Measurements from ENCODE around the gene HPS1. TPM values are rescaled to one million over a fixed set of nuclear protein-coding genes. Genes with fewer than 3 reads are reported as not detected.

The HPS1 gene
- total RNA-seq, 1 experiment from 2014 or later = 146 TPM

- in situ Hi-C loops (cut with HindIII; ENCODE audit: low pct_unique_long_range_greater_than_20kb, low sequenced_read_pairs) (no loop called here), intact Hi-C loops (cut with micrococcal nuclease; ENCODE audit: unreplicated experiment) (loop anchor here (10.0 kb wide), 1 partner anchor 135 kb away; the partner anchor contains the start of gene LOXL4)
- ATAC-seq = no peak
- no peak for DNase-seq (ENCODE audit: low read depth, low spot score)
- CTCF ChIA-PET = no interaction called here
- no TSS peak for BruUV-seq (replicated peaks)
- POLR2A ChIA-PET = no interaction called here
- H3K4me3 ChIP-seq (ENCODE audit: low read depth in 2 of 2, low read length in 2 of 2) = no peak overlapping the region
- H3K4me1 ChIP-seq (ENCODE audit: control insufficient read depth, insufficient read depth, low read length) = no peaks in the 10 kb centered on the region
- H3K27me3 ChIP-seq (ENCODE audit: control insufficient read depth, insufficient read depth, low read length) = no peaks in the 10 kb centered on the region
- TF ChIP-seq, protein P1, sequence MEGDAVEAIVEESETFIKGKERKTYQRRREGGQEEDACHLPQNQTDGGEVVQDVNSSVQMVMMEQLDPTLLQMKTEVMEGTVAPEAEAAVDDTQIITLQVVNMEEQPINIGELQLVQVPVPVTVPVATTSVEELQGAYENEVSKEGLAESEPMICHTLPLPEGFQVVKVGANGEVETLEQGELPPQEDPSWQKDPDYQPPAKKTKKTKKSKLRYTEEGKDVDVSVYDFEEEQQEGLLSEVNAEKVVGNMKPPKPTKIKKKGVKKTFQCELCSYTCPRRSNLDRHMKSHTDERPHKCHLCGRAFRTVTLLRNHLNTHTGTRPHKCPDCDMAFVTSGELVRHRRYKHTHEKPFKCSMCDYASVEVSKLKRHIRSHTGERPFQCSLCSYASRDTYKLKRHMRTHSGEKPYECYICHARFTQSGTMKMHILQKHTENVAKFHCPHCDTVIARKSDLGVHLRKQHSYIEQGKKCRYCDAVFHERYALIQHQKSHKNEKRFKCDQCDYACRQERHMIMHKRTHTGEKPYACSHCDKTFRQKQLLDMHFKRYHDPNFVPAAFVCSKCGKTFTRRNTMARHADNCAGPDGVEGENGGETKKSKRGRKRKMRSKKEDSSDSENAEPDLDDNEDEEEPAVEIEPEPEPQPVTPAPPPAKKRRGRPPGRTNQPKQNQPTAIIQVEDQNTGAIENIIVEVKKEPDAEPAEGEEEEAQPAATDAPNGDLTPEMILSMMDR (IDR thresholded peaks at IDR 0.05) = no peak
- TF ChIP-seq TCF7L2 (IDR thresholded peaks at IDR 0.05; ENCODE audit: low read depth, low read length) (no peak), SIN3A (IDR thresholded peaks at IDR 0.05; ENCODE audit: borderline replicate concordance, insufficient read depth, low read depth, low read length) (no peak), REST (IDR thresholded peaks at IDR 0.05; ENCODE audit: insufficient read depth in 1 of 2, low read depth in 2 of 2, low read length in 1 of 2) (no peak), POLR2AphosphoS5 (IDR thresholded peaks at IDR 0.05; ENCODE audit: low read depth, low read length) (no peak)
- H3K36me3 ChIP-seq (ENCODE audit: control insufficient read depth, insufficient read depth, low read length) = no peaks in the 10 kb centered on the region
- no peaks in the 10 kb centered on the region for H3K9me3 ChIP-seq (ENCODE audit: control insufficient read depth, insufficient read depth, low read depth, low read length)
- no peak overlapping the region for H3K27ac ChIP-seq (ENCODE audit: low read length)
Measured at GRCh38 chr10:98399784-98400183, 47.0 kb downstream of the HPS1 start.

GRCh38 chr10:98397089-98397600 lies 49.6 kb downstream of the HPS1 start:
- no TSS peak for BruUV-seq (replicated peaks)
- no peak for TF ChIP-seq REST (IDR thresholded peaks at IDR 0.05; ENCODE audit: insufficient read depth in 1 of 2, low read depth in 2 of 2, low read length in 1 of 2)
- TF ChIP-seq, protein P1 (IDR thresholded peaks at IDR 0.05) = no peak
- no peak for TF ChIP-seq SIN3A (IDR thresholded peaks at IDR 0.05; ENCODE audit: borderline replicate concordance, insufficient read depth, low read depth, low read length)
- no peak for TF ChIP-seq TCF7L2 (IDR thresholded peaks at IDR 0.05; ENCODE audit: low read depth, low read length)
- CTCF ChIA-PET = no interaction called here
- no peaks in the 10 kb centered on the region for H3K4me1 ChIP-seq (ENCODE audit: control insufficient read depth, insufficient read depth, low read length)
- H3K27me3 ChIP-seq (ENCODE audit: control insufficient read depth, insufficient read depth, low read length) = peaks cover 3% of the 10 kb centered on the region; the same call in 1 of the 2 replicates
- no peak overlapping the region for H3K4me3 ChIP-seq (ENCODE audit: low read depth in 2 of 2, low read length in 2 of 2)
- DNase-seq (ENCODE audit: low read depth, low spot score) = no peak
- POLR2A ChIA-PET = no interaction called here
- in situ Hi-C loops (cut with HindIII; ENCODE audit: low pct_unique_long_range_greater_than_20kb, low sequenced_read_pairs) = no loop called here
- no peaks in the 10 kb centered on the region for H3K9me3 ChIP-seq (ENCODE audit: control insufficient read depth, insufficient read depth, low read depth, low read length)
- ATAC-seq = no peak
- H3K36me3 ChIP-seq (ENCODE audit: control insufficient read depth, insufficient read depth, low read length) = no peaks in the 10 kb centered on the region
- intact Hi-C loops (cut with micrococcal nuclease; ENCODE audit: unreplicated experiment) = loop anchor here (10.0 kb wide), 1 partner anchor 132 kb away; the partner anchor contains the start of gene LOXL4
- H3K27ac ChIP-seq (ENCODE audit: low read length) = no peak overlapping the region

All from Panc1 (cell line).